NT2/D1 (cell line): ENCODE data around the gene TFDP3.

ENCODE experiments used
- YY1 ChIP-seq: IDR thresholded peaks from 2 replicates; pipeline ENCODE4 v1.6.1; 2011; ENCODE audit not compliant: insufficient read length, insufficient read depth
- ZNF274 ChIP-seq: IDR thresholded peaks from 2 replicates; pipeline ENCODE4 v1.6.1; 2011; ENCODE audit warnings: mild to moderate bottlenecking, low read depth, low read length

DNA sequence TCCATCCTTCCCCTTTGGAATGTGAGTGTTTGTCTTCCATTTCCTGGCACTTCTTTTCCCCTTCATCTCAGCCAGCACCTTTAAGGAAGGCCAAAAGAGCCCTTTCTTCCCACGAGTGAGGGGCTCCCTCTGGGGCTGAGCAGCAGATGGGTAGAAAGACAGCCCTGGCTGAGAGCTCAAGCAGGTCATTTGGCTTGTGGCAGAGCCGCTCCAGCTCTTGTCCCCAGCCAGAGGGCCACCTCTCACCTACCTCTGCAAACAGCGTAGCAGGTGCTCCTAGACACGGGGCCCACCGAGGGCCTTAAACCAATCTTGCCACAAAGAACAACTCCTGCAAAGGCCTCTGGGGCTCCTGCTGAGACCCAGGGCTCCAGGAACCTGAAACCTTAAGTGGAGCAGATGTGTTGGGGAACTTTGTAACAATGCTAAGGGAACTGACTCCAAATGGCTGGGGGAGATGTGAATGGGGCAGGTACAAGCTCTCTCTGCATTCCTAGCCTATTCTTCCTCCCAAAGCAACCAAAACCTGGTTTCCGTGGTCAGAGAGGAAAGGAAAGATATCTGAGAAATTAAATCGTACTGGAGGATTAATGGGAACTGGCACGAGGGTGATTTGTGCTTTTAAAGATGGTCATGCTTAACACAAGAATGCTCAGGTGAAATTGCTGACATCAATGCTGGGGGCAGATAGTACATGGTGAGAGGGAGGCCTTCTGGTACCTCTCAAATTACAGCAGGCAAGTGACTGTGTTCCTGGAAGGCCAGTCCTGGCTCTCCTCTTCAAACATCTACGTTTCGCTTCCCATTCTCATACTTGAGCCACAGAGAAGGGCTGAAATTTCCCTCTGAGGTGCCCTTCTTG lies 27.0 kb downstream of the TFDP3 start:
- no peak for TF ChIP-seq ZNF274
- no peak for TF ChIP-seq YY1
